KMS-11 (cell line): ENCODE measurements around the gene SPTBN5.

ENCODE experiments used
- H2AFZ ChIP-seq: fragments of 200-600 bp; sonication (generic); 2 replicates; pipeline ENCODE4 v1.6.1; 2016; ENCODE audit warnings: antibody characterized with exemption, mixed run types, low read depth
- H3K27ac ChIP-seq: fragments of 200-600 bp; sonication (generic); 2 replicates; pipeline ENCODE4 v1.6.1; 2016; ENCODE audit warnings: mild to moderate bottlenecking, mixed run types
- H3K27me3 ChIP-seq: fragments of 200-600 bp; sonication (generic); 2 replicates; pipeline ENCODE4 v1.6.1; 2017; ENCODE audit warnings: mild to moderate bottlenecking, low read depth, mixed run types, moderate library complexity; ENCODE audit not compliant: insufficient read depth
- H3K36me3 ChIP-seq: fragments of 200-600 bp; sonication (generic); 2 replicates; pipeline ENCODE4 v1.6.1; 2017; ENCODE audit warnings: mild to moderate bottlenecking, mixed run types; ENCODE audit not compliant: insufficient read depth
- H3K4me1 ChIP-seq: fragments of 200-600 bp; sonication (generic); 2 replicates; pipeline ENCODE4 v1.6.1; 2016; ENCODE audit warnings: mild to moderate bottlenecking, low read depth, mixed run types; ENCODE audit not compliant: poor library complexity, severe bottlenecking
- H3K4me2 ChIP-seq: fragments of 200-600 bp; sonication (generic); 2 replicates; pipeline ENCODE4 v1.7.0; 2016; ENCODE audit warnings: mild to moderate bottlenecking, mixed run types
- H3K4me3 ChIP-seq: fragments of 200-600 bp; sonication (generic); IDR thresholded peaks from 2 replicates; pipeline ENCODE4 v1.6.1; 2017; ENCODE audit warnings: low read depth, low read length, mixed read lengths; ENCODE audit not compliant: insufficient read depth
- H3K79me2 ChIP-seq: fragments of 200-600 bp; sonication (generic); 2 replicates; pipeline ENCODE4 v1.6.1; 2016; ENCODE audit warnings: low read depth, mixed run types; ENCODE audit not compliant: insufficient read depth
- H3K9ac ChIP-seq: fragments of 200-600 bp; sonication (generic); 2 replicates; pipeline ENCODE4 v1.6.1; 2016; ENCODE audit warnings: mild to moderate bottlenecking, mixed run types
- H4K20me1 ChIP-seq: fragments of 200-600 bp; sonication (generic); 2 replicates; pipeline ENCODE4 v1.6.1; 2016; ENCODE audit warnings: mild to moderate bottlenecking, mixed run types; ENCODE audit not compliant: insufficient read depth
- TF ChIP-seq, protein P1 (sequence below): fragments of 200-600 bp; sonication (generic); conservative IDR thresholded peaks from 2 replicates; pipeline ENCODE4 v1.6.1; 2017; ENCODE audit warnings: low read depth, mild to moderate bottlenecking, antibody characterized with exemption, low read length, moderate library complexity, mixed read lengths

SPTBN5 gene

DNA sequence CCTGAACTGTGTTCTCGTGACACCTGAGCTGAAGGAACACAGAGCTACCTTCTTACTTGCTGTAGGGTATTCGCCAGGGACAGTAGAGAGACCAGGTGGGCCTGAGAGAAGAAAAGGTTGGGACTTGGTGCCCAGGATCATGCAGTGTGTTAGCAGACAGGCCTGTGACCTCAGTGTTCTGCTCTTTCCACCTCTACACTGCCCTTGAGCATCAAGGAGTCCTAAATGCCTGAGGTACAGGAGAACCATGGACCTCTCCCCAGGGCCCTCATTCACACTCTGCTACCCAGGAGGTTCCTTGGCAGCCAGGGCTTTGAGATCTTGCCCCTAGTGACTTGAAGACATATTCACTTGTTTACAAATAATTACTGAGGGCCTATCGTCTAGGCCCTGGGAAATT is 88.1 kb downstream of the SPTBN5 start:
- TF ChIP-seq, protein P1, sequence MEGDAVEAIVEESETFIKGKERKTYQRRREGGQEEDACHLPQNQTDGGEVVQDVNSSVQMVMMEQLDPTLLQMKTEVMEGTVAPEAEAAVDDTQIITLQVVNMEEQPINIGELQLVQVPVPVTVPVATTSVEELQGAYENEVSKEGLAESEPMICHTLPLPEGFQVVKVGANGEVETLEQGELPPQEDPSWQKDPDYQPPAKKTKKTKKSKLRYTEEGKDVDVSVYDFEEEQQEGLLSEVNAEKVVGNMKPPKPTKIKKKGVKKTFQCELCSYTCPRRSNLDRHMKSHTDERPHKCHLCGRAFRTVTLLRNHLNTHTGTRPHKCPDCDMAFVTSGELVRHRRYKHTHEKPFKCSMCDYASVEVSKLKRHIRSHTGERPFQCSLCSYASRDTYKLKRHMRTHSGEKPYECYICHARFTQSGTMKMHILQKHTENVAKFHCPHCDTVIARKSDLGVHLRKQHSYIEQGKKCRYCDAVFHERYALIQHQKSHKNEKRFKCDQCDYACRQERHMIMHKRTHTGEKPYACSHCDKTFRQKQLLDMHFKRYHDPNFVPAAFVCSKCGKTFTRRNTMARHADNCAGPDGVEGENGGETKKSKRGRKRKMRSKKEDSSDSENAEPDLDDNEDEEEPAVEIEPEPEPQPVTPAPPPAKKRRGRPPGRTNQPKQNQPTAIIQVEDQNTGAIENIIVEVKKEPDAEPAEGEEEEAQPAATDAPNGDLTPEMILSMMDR = no peak
- Histone ChIP-seq H3K27me3 (no peaks in the 10 kb centered on the region), H3K27ac (no peak overlapping the region), H2AFZ (no peak overlapping the region), H3K4me1 (peaks cover 1% of the 10 kb centered on the region), H3K79me2 (no peaks in the 10 kb centered on the region), H3K36me3 (no peaks in the 10 kb centered on the region), H3K4me3 (no peak overlapping the region), H3K4me2 (no peak overlapping the region), H3K9ac (no peak overlapping the region), H4K20me1 (no peaks in the 10 kb centered on the region)

DNA sequence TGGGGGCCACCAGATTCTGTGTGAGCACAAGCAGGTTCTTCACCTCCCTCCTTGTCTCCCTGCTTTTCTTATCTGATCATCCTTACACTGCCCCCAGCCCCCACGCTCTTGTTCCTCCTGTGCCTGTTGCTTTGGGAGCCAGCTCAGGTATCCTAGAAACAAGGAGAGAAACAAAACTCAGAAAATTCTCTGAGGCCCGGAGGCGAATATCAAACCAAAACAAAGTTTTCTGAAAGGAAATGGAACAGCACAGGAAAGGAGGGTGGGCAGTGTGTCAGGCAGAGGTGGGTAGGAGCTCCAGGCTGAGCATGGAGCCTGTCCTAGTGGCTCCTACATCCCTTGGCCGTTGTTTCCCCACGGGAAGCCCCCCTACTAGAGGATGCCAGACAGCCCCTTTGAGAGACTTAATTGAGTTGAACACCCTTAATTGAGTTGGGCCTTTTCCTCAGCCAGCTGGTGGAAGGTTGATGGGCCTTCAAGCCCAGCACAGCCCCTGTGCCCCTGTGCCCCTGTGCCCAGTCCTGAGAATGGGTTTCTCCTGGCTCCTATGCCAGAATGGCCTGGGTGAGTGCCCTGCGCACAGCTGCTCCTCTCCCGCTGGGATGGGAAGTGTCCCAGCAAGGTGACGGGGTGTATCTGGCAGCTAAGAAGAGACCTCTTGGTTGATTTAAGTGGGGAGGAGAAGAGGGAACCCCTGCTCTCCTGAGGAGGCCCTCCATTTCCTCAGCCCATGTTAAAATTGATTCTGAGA is 88.8 kb downstream of the SPTBN5 start:
- Histone ChIP-seq H2AFZ (no peak overlapping the region), H3K4me2 (no peak overlapping the region), H3K27me3 (no peaks in the 10 kb centered on the region), H3K9ac (no peak overlapping the region), H3K36me3 (no peaks in the 10 kb centered on the region), H3K4me1 (peaks cover under 1% of the 10 kb centered on the region), H3K4me3 (no peak overlapping the region), H3K27ac (no peak overlapping the region), H4K20me1 (no peaks in the 10 kb centered on the region), H3K79me2 (no peaks in the 10 kb centered on the region)
- TF ChIP-seq, protein P1 = no peak

DNA sequence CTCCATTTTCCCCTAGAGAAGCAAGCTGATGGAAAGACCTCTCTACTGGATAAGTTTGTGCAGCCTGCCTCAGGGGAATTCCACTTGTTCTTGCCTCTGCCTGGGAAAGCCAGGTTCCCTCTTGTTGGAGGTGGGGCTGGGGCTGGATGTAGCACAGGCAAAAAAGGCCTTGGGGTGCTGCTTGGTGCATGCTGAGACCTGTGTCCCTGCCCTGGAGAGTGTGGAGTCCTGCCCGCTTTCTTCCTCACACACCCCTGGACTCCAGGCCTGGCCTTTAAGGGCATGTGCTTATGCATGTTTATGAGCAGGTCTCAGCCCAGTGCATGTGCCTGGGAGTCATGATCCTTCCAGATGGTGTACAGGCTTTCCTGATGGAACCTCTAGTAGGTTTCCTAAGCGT is 89.5 kb downstream of the SPTBN5 start:
- no peak overlapping the region for H2AFZ ChIP-seq
- H4K20me1 ChIP-seq = no peaks in the 10 kb centered on the region
- no peaks in the 10 kb centered on the region for H3K27me3 ChIP-seq
- no peak overlapping the region for H3K4me3 ChIP-seq
- no peaks in the 10 kb centered on the region for H3K36me3 ChIP-seq
- H3K9ac ChIP-seq = no peak overlapping the region
- no peak overlapping the region for H3K27ac ChIP-seq
- H3K4me2 ChIP-seq = no peak overlapping the region
- H3K4me1 ChIP-seq = peaks cover 8% of the 10 kb centered on the region
- TF ChIP-seq, protein P1 = no peak
- H3K79me2 ChIP-seq = no peaks in the 10 kb centered on the region

DNA sequence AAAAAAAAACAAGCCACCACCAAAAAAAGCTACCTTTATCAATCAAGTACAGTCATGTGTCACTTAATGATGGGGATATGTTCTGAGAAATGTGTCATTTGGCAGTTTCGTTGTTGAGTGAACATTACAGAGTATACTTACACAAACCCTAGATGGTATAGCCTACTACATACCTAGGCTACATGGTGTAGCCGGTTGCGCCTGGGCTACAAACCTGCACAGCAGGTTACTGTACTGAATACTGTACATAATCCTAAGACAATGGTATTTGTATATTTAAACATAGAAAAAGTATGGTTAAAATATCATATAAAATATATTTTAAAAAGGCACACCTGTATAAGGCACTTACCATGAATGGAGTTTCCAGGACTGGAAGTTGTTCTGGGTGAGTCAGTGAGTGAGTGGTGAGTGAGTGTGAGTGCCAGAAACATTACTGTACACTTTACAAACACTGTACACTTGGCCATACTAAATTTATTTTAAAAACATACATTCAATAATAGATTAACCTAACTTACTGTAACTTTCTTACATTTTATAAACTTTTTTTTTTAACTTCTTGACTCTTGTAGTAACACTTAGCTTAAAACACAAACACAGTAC is 91.9 kb downstream of the SPTBN5 start:
- Histone ChIP-seq H3K4me3 (no peak overlapping the region), H3K36me3 (no peaks in the 10 kb centered on the region), H3K4me1 (peaks cover 29% of the 10 kb centered on the region), H3K27ac (no peak overlapping the region), H4K20me1 (no peaks in the 10 kb centered on the region), H3K4me2 (no peak overlapping the region), H3K79me2 (no peaks in the 10 kb centered on the region), H3K27me3 (no peaks in the 10 kb centered on the region), H2AFZ (no peak overlapping the region), H3K9ac (no peak overlapping the region)
- TF ChIP-seq, protein P1 = no peak
